Chondrocyte (in vitro differentiated cells): ENCODE results near the gene YTHDF1. TPM values are rescaled to one million over a fixed set of nuclear protein-coding genes. Genes with fewer than 3 reads are reported as not detected.

Experiments used
- DNase-seq: peaks from one replicate; pipeline ENCODE4 v3.0.0; 2021; ENCODE audit warnings: mixed read lengths, low spot score
- H3K27ac Mint-ChIP-seq: one replicate; pipeline ENCODE4 v1.8.0; 2021; ENCODE audit warnings: mild to moderate bottlenecking, moderate library complexity, mixed read lengths; ENCODE audit not compliant: unreplicated experiment
- H3K27me3 Mint-ChIP-seq: 2 replicates; pipeline ENCODE4 v1.8.0; 2021; ENCODE audit warnings: low read depth, mixed read lengths
- H3K36me3 Mint-ChIP-seq: 2 replicates; pipeline ENCODE4 v1.8.0; 2021; ENCODE audit warnings: low read depth, mixed read lengths
- H3K4me1 Mint-ChIP-seq: 2 replicates; pipeline ENCODE4 v1.8.0; 2021; ENCODE audit warnings: low read depth, mild to moderate bottlenecking, mixed read lengths
- H3K4me3 Mint-ChIP-seq: one replicate; pipeline ENCODE4 v1.8.0; 2021; ENCODE audit warnings: mild to moderate bottlenecking, moderate library complexity, mixed read lengths; ENCODE audit not compliant: unreplicated experiment
- H3K9me3 Mint-ChIP-seq: 2 replicates; pipeline ENCODE4 v1.8.0; 2021; ENCODE audit warnings: low read depth, mixed read lengths
- CTCF ChIP-seq: fragments of 200-600 bp; sonication (generic); IDR thresholded peaks from 2 replicates; pipeline ENCODE4 v1.5.0; 2021; ENCODE audit warnings: antibody characterized with exemption, mild to moderate bottlenecking, moderate library complexity
- total RNA-seq: library from RNA; stranded (reverse); gene quantifications from 3 replicates; pipeline ENCODE4 v1.2.1, GENCODE V29; 2021

YTHDF1 gene
- total RNA-seq, 1 donor from 2014 or later = 39.1 TPM

GRCh38 chr20:63247671-63248228 is 31.8 kb upstream of the YTHDF1 start:
- Mint-ChIP-seq H3K9me3 (no peaks in the 10 kb centered on the region), H3K27me3 (peaks cover 7% of the 10 kb centered on the region), H3K27ac (no peak overlapping the region), H3K4me3 (no peak overlapping the region), H3K4me1 (peaks cover 9% of the 10 kb centered on the region), H3K36me3 (no peaks in the 10 kb centered on the region)
- TF ChIP-seq CTCF = no peak
- no peak for DNase-seq

- Mint-ChIP-seq H3K27me3 (peaks cover 4% of the 10 kb centered on the region), H3K9me3 (no peaks in the 10 kb centered on the region), H3K36me3 (no peaks in the 10 kb centered on the region), H3K4me1 (peaks cover 7% of the 10 kb centered on the region), H3K27ac (no peak overlapping the region), H3K4me3 (no peak overlapping the region)
- DNase-seq = no peak
- TF ChIP-seq CTCF = no peak
Measured at GRCh38 chr20:63246490-63247288, 30.8 kb upstream of the YTHDF1 start.

GRCh38 chr20:63244468-63244867 is 28.5 kb upstream of the YTHDF1 start:
- Mint-ChIP-seq H3K27me3 (peaks cover 4% of the 10 kb centered on the region), H3K4me3 (no peak overlapping the region), H3K4me1 (peaks cover 10% of the 10 kb centered on the region), H3K36me3 (no peaks in the 10 kb centered on the region), H3K9me3 (no peaks in the 10 kb centered on the region), H3K27ac (no peak overlapping the region)
- no peak for DNase-seq
- no peak for TF ChIP-seq CTCF

GRCh38 chr20:63243604-63244247 is 27.8 kb upstream of the YTHDF1 start:
- H3K4me1 Mint-ChIP-seq = peaks cover 10% of the 10 kb centered on the region

More at GRCh38 chr20:63243604-63244247, 27.8 kb upstream of the YTHDF1 start:
- no peak for DNase-seq
- Mint-ChIP-seq H3K27me3 (peaks cover 4% of the 10 kb centered on the region), H3K27ac (no peak overlapping the region), H3K36me3 (no peaks in the 10 kb centered on the region), H3K4me3 (no peak overlapping the region), H3K9me3 (no peaks in the 10 kb centered on the region)
- TF ChIP-seq CTCF = no peak
